Measurements from ENCODE around the gene SH3GLB2. TPM values are rescaled to one million over a fixed set of nuclear protein-coding genes. Genes with fewer than 3 reads are reported as not detected.
A peak's percentile ranks its signal among the peaks of the same experiment; 100 is the strongest.

The SH3GLB2 gene
- total RNA-seq, 1 experiment from 2014 or later = 184 TPM

DNA sequence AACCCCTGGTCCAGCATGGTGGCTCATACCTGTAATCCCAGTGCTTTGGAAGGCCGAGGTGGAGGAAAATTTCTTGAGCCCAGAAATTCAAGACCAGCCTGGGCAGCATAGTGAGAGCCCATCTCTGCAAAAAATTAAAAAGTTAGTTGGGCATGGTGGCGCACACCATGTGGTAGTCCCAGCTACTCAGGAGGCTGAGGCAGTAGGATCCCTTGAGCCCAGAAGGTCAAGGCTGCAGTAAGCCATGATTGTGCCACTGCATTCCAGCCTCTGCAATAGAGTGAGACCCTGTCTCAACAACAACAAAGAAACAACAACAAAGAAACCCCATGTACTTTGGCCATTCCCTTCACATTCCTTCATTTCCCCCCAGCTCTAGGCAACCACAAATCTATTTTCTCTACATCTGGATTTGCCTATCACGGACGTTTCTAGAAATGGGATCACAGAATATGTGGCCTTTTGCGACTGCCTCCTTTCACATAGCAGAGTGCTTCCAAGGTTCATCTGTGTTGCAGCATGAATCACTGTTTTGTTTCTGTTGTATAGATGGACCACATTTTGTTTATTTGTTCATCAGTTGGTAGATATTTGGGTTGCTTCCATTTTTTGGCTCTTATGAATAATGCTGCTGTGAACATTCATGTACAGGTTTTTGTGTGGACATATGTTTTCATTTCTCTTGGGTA is 26.2 kb upstream of the SH3GLB2 start:
- H3K27me3 ChIP-seq (ENCODE audit: insufficient read depth, low read depth) = no peaks in the 10 kb centered on the region
- H3K9me2 ChIP-seq (ENCODE audit: insufficient read depth) = no peaks in the 10 kb centered on the region
- H3K4me3 ChIP-seq = no peak overlapping the region
- H3K4me1 ChIP-seq (replicated peaks; ENCODE audit: insufficient read depth) = peaks cover 49% of the 10 kb centered on the region
- CTCF ChIA-PET = no interaction called here
- H3F3A ChIP-seq (ENCODE audit: insufficient read depth, low read depth) = peaks cover 52% of the 10 kb centered on the region
- peaks cover 6% of the 10 kb centered on the region; the same call in 1 of the 2 replicates for H3K79me2 ChIP-seq (ENCODE audit: low read depth)
- no peaks in the 10 kb centered on the region for H4K20me1 ChIP-seq (ENCODE audit: insufficient read depth)
- BruUV-seq (replicated peaks) = TSS peak; percentile 45
- H3K4me2 ChIP-seq = no peak overlapping the region
- TF ChIP-seq, protein P1, sequence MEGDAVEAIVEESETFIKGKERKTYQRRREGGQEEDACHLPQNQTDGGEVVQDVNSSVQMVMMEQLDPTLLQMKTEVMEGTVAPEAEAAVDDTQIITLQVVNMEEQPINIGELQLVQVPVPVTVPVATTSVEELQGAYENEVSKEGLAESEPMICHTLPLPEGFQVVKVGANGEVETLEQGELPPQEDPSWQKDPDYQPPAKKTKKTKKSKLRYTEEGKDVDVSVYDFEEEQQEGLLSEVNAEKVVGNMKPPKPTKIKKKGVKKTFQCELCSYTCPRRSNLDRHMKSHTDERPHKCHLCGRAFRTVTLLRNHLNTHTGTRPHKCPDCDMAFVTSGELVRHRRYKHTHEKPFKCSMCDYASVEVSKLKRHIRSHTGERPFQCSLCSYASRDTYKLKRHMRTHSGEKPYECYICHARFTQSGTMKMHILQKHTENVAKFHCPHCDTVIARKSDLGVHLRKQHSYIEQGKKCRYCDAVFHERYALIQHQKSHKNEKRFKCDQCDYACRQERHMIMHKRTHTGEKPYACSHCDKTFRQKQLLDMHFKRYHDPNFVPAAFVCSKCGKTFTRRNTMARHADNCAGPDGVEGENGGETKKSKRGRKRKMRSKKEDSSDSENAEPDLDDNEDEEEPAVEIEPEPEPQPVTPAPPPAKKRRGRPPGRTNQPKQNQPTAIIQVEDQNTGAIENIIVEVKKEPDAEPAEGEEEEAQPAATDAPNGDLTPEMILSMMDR (conservative IDR thresholded peaks at IDR 0.05) = no peak
- no peak for TF ChIP-seq EZH2 (IDR thresholded peaks at IDR 0.05; ENCODE audit: low read depth)
- H2AFZ ChIP-seq = no peak overlapping the region
- H3K27ac ChIP-seq = 0 out of 2 replicates have a peak overlapping the region, but pooled peaks have one; percentile 74
- H3K36me3 ChIP-seq (ENCODE audit: low read depth) = peaks cover 20% of the 10 kb centered on the region
- POLR2A ChIA-PET (ENCODE audit: unreplicated experiment) = interaction anchor here (0.6 kb wide), 1 partner anchor 294 kb away, joined by 3 read pairs; no protein-coding TSS in a partner anchor
- intact Hi-C loops (cut with micrococcal nuclease; ENCODE audit: unreplicated experiment) = loop anchor here (10.0 kb wide), 1 partner anchor 500 kb away; the partner anchor contains the start of gene SPTAN1
- no peaks in the 10 kb centered on the region for H3K9me3 ChIP-seq (ENCODE audit: insufficient read depth, low read depth)
- DNase-seq = no peak

DNA sequence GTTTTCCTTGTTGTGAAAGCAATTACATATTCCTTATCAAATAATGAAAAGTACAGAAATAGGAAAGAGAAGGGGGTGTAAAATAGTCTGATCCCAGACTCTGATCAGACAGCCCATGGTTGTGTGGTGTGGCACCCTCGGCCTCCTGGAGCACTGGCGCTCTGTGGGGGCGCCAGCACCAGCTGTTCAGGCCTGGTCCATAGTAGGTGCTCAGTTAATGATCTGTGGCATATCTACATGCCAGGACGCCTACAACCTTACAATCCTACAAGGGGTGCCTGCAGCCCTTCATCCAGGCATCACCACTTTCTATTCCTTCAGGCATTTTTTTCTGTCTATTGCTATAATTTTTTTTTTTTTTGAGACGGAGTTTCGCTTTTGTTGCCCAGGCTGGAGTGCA is 24.9 kb upstream of the SH3GLB2 start:
- Histone ChIP-seq H3K4me1 (replicated peaks; ENCODE audit: insufficient read depth) (peaks cover 36% of the 10 kb centered on the region), H3K4me3 (no peak overlapping the region; the same call in 1 of the 2 replicates), H4K20me1 (ENCODE audit: insufficient read depth) (no peaks in the 10 kb centered on the region), H3K9me3 (ENCODE audit: insufficient read depth, low read depth) (no peaks in the 10 kb centered on the region), H3K27me3 (ENCODE audit: insufficient read depth, low read depth) (no peaks in the 10 kb centered on the region), H3K27ac (peak overlapping the region; percentile 74), H3F3A (ENCODE audit: insufficient read depth, low read depth) (peaks cover 45% of the 10 kb centered on the region), H3K9me2 (ENCODE audit: insufficient read depth) (no peaks in the 10 kb centered on the region), H2AFZ (no peak overlapping the region), H3K36me3 (ENCODE audit: low read depth) (peaks cover 20% of the 10 kb centered on the region), H3K4me2 (peak overlapping the region; percentile 61), H3K79me2 (ENCODE audit: low read depth) (peaks cover 6% of the 10 kb centered on the region; the same call in 1 of the 2 replicates)
- no TSS peak for BruUV-seq (replicated peaks)
- TF ChIP-seq EZH2 (IDR thresholded peaks at IDR 0.05; ENCODE audit: low read depth) = no peak
- TF ChIP-seq, protein P1 (conservative IDR thresholded peaks at IDR 0.05) = no peak
- ChIA-PET CTCF (interaction anchor here (1.2 kb wide), 1 partner anchor 25 kb away, joined by 15 read pairs; the partner anchor contains the start of gene SH3GLB2), POLR2A (ENCODE audit: unreplicated experiment) (interaction anchor here (0.5 to 0.8 kb wide), 2 partner anchors 28 to 573 kb away, joined by 3 to 8 read pairs; no protein-coding TSS in a partner anchor)
- DNase-seq = no peak
- intact Hi-C loops (cut with micrococcal nuclease; ENCODE audit: unreplicated experiment) = loop anchor here (2.0 to 10.0 kb wide), 2 partner anchors 58 to 498 kb away; partner anchors contain the start of genes CRAT, PTPA and SPTAN1

DNA sequence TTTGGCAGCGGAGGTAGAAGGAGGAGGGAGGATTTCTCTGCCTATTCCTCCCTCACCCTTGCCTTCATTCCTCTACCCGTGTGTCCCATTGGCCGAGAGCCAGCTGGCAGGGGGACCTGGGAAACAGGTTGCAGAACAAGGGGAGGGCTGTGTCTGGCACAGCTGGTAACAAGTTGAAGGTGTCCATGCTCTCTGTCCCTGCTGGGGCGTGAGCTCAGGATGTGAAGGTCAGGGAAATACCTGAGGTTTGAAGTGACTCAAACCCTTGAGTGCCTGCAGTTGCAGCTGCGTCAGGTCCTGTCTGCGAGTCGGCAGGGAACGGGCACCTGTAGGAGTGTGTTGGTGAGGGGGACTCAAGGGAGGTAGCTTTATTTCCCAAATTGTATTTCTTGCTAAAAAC is 24.5 kb upstream of the SH3GLB2 start:
- Histone ChIP-seq H3K9me2 (ENCODE audit: insufficient read depth) (no peaks in the 10 kb centered on the region), H3K27ac (peak overlapping the region; percentile 74), H3K4me1 (replicated peaks; ENCODE audit: insufficient read depth) (peaks cover 32% of the 10 kb centered on the region), H4K20me1 (ENCODE audit: insufficient read depth) (no peaks in the 10 kb centered on the region), H3K4me2 (peak overlapping the region; percentile 61), H3K4me3 (no peak overlapping the region; the same call in 1 of the 2 replicates), H3K79me2 (ENCODE audit: low read depth) (peaks cover 6% of the 10 kb centered on the region; the same call in 1 of the 2 replicates), H3F3A (ENCODE audit: insufficient read depth, low read depth) (peaks cover 41% of the 10 kb centered on the region), H2AFZ (no peak overlapping the region), H3K36me3 (ENCODE audit: low read depth) (peaks cover 20% of the 10 kb centered on the region), H3K9me3 (ENCODE audit: insufficient read depth, low read depth) (no peaks in the 10 kb centered on the region), H3K27me3 (ENCODE audit: insufficient read depth, low read depth) (no peaks in the 10 kb centered on the region)
- ChIA-PET CTCF (interaction anchor here (1.2 kb wide), 1 partner anchor 24 kb away, joined by 15 read pairs; the partner anchor contains the start of gene SH3GLB2), POLR2A (ENCODE audit: unreplicated experiment) (interaction anchor here (0.5 to 1.1 kb wide), 4 partner anchors 16 to 573 kb away, joined by 3 to 8 read pairs (median 3); partner anchors contain the start of gene MIGA2)
- BruUV-seq (replicated peaks) = no TSS peak
- intact Hi-C loops (cut with micrococcal nuclease; ENCODE audit: unreplicated experiment) = loop anchor here (1.0 to 10.0 kb wide), 4 partner anchors 29 to 498 kb away; partner anchors contain the start of genes CRAT, DOLPP1, PTPA and SPTAN1
- peak; percentile 99 to 100 for DNase-seq
- TF ChIP-seq, protein P1 (conservative IDR thresholded peaks at IDR 0.05) = no peak
- no peak for TF ChIP-seq EZH2 (IDR thresholded peaks at IDR 0.05; ENCODE audit: low read depth)

Measured in PC-9 (cell line).